GM12878 (cell line): ENCODE data around the gene ITGA5. TPM values are rescaled to one million over a fixed set of nuclear protein-coding genes. Genes with fewer than 3 reads are reported as not detected.

Source experiments
- ATAC-seq: fragments of 200-7000 bp; cut with Tn5 transposase; 3 replicates; pipeline ENCODE4 v1.9.1; 2020; ENCODE audit warnings: mild to moderate bottlenecking, moderate library complexity
- BruUV-seq: library from RNA; stranded (reverse); fragments of 400-500 nt; replicated peaks from 2 replicates; lab custom pipeline; 2021; lab: Mats Ljungman, UMichigan
- CTCF ChIA-PET: fragments of 300-600 bp; sonication (Branson Sonifier 250); formaldehyde crosslinking; extraction: SDS; loops from one replicate; lab custom pipeline; 2021; ENCODE audit warnings: inconsistent platforms; lab: Yijun Ruan, JAX
- POLR2A ChIA-PET: fragments of 350-600 bp; formaldehyde crosslinking; extraction: SDS; loops from one replicate; lab custom pipeline; 2021; ENCODE audit warnings: inconsistent platforms; lab: Charles Lee
- RAD21 ChIA-PET: fragments of 300-600 bp; sonication (Branson Sonifier 250); formaldehyde crosslinking; loops from one replicate; lab custom pipeline; 2023; ENCODE audit warnings: antibody characterized with exemption; ENCODE audit not compliant: unreplicated experiment; lab: Charles Lee
- SMC1A ChIA-PET: fragments of 300-600 bp; sonication (Branson Sonifier 250); formaldehyde crosslinking; loops from one replicate; lab custom pipeline; 2023; ENCODE audit not compliant: unreplicated experiment, uncharacterized antibody; lab: Charles Lee
- DNase-seq: peaks from one replicate; pipeline ENCODE4 v3.0.0-alpha.2; 2011; ENCODE audit warnings: low read depth, low spot score
- FAIRE-seq: peaks from 3 replicates; lab custom pipeline; 2011; peaks lifted over from hg19 to GRCh38; lab: Jason Lieb, UNC
- H2AFZ ChIP-seq: 2 replicates; pipeline ENCODE4 v1.6.0; 2011; ENCODE audit warnings: low read depth, low read length, control low read depth; ENCODE audit not compliant: control insufficient read depth
- H3K27ac ChIP-seq: 2 replicates; pipeline ENCODE4 v1.5.1; 2011; ENCODE audit warnings: control low read depth; ENCODE audit not compliant: control insufficient read depth, insufficient read depth
- H3K27me3 ChIP-seq, 2 experiments: replicated peaks in 1 of 2; 2 replicates each; pipeline versions ENCODE4 v1.6.0 to v1.6.1; 2011; ENCODE audit warnings: low read length in 1 of 2; ENCODE audit not compliant: control insufficient read depth in 2 of 2, insufficient read depth in 2 of 2
- H3K36me3 ChIP-seq, 2 experiments: 2 replicates each; pipeline ENCODE4 v1.5.1; 2011; ENCODE audit warnings: low read length in 1 of 2; ENCODE audit not compliant: control insufficient read depth in 2 of 2, insufficient read depth in 2 of 2
- H3K4me1 ChIP-seq: 2 replicates; pipeline ENCODE4 v1.6.1; 2011; ENCODE audit warnings: mild to moderate bottlenecking, low read length, moderate library complexity, mixed read lengths; ENCODE audit not compliant: control insufficient read depth, insufficient read depth
- H3K4me2 ChIP-seq: 2 replicates; pipeline ENCODE4 v1.6.0; 2011; ENCODE audit warnings: control low read depth; ENCODE audit not compliant: control insufficient read depth, insufficient read depth
- H3K4me3 ChIP-seq: fragments of 200-600 bp; sonication (generic); 2 replicates; pipeline ENCODE4 v1.5.1; 2016
- H3K79me2 ChIP-seq: 2 replicates; pipeline ENCODE4 v1.6.0; 2011; ENCODE audit warnings: low read length; ENCODE audit not compliant: control insufficient read depth, insufficient read depth
- H3K9ac ChIP-seq: 2 replicates; pipeline ENCODE4 v1.8.0; 2011; ENCODE audit warnings: low read length, control low read depth, mixed read lengths; ENCODE audit not compliant: control insufficient read depth, insufficient read depth
- H3K9me3 ChIP-seq: replicated peaks from 3 replicates; pipeline ENCODE4 v1.5.1; 2011; ENCODE audit warnings: mild to moderate bottlenecking, low read length; ENCODE audit not compliant: control insufficient read depth, insufficient read depth
- H4K20me1 ChIP-seq: 2 replicates; pipeline ENCODE4 v1.6.0; 2011; ENCODE audit not compliant: control insufficient read depth, insufficient read depth
- ATF7 ChIP-seq: fragments of 450-650 bp; IDR thresholded peaks from 2 replicates; pipeline ENCODE4 v1.6.1; 2016; ENCODE audit warnings: low read depth, mild to moderate bottlenecking
- CREB1 ChIP-seq: IDR thresholded peaks from 2 replicates; pipeline ENCODE4 v1.6.1; 2012; ENCODE audit warnings: low read depth, mild to moderate bottlenecking, inconsistent platforms
- EED ChIP-seq: sonication (generic); IDR thresholded peaks from 2 replicates; pipeline ENCODE4 v1.6.1; 2016; ENCODE audit warnings: antibody characterized with exemption, low read depth
- EZH2 ChIP-seq: IDR thresholded peaks from 2 replicates; pipeline ENCODE4 v1.6.1; 2012; ENCODE audit warnings: low read depth, mild to moderate bottlenecking, control low read depth, inconsistent platforms, low read length, borderline replicate concordance; ENCODE audit not compliant: control insufficient read depth
- JUNB ChIP-seq: IDR thresholded peaks from 2 replicates; pipeline ENCODE4 v1.6.1; 2016; ENCODE audit warnings: antibody characterized with exemption, mild to moderate bottlenecking
- NFIC ChIP-seq: IDR thresholded peaks from 2 replicates; pipeline ENCODE4 v1.6.1; 2012; ENCODE audit warnings: low read depth, mild to moderate bottlenecking, inconsistent platforms, low read length, moderate library complexity
- NFYB ChIP-seq: IDR thresholded peaks from 2 replicates; pipeline ENCODE4 v1.6.1; 2011; ENCODE audit warnings: low read depth, mild to moderate bottlenecking, low read length, improper control_type of control experiment, moderate library complexity; ENCODE audit not compliant: insufficient read depth
- RAD51 ChIP-seq: fragments of 450-650 bp; IDR thresholded peaks from 2 replicates; pipeline ENCODE4 v1.6.1; 2016; ENCODE audit warnings: moderate library complexity, mild to moderate bottlenecking, inconsistent platforms
- REST ChIP-seq: IDR thresholded peaks from 2 replicates; pipeline ENCODE4 v1.6.1; 2012; ENCODE audit warnings: mild to moderate bottlenecking, low read depth, low read length
- STAT1 ChIP-seq: fragments of 450-650 bp; conservative IDR thresholded peaks from 2 replicates; pipeline ENCODE4 v1.6.1; 2014; ENCODE audit warnings: antibody characterized with exemption, mild to moderate bottlenecking
- USF1 ChIP-seq: IDR thresholded peaks from 2 replicates; pipeline ENCODE4 v1.6.1; 2011; ENCODE audit warnings: borderline replicate concordance, low read depth, mild to moderate bottlenecking, moderate library complexity, mixed read lengths, low read length; ENCODE audit not compliant: insufficient read depth; ENCODE audit errors: extremely low read length
- ZSCAN29 ChIP-seq: fragments of 450-650 bp; IDR thresholded peaks from 2 replicates; pipeline ENCODE4 v1.6.1; 2017; ENCODE audit warnings: mild to moderate bottlenecking, moderate library complexity
- WGBS: methylation state at CpG from one replicate; pipeline ENCODE4 v1.1.6; 2016; ENCODE audit warnings: low lambda C conversion rate; ENCODE audit not compliant: insufficient replicate concordance, insufficient coverage; ENCODE audit errors: missing lambda C conversion rate; 5-methylcytosine and 5-hydroxymethylcytosine counted together
- in situ Hi-C: fragments of 300-500 bp; cut with MboI; formaldehyde crosslinking; loops from 9 replicates; pipeline ENCODE4 v1.14.3; 2018; ENCODE audit warnings: mixed read lengths
- intact Hi-C: fragments of 100-400 bp; cut with micrococcal nuclease; formaldehyde crosslinking; loops from one replicate; pipeline ENCODE4 v1.14.2; 2022; ENCODE audit not compliant: unreplicated experiment
- polyA plus RNA-seq, 11 experiments: library from polyadenylated mRNA; depleted of rRNA in 4 of 11; unstranded in 6 of 11; stranded (reverse) in 5 of 11; fragments of >200 nt; fragmentation: Nextera tagmentation in 4 of 11; fragmentation: Illumina TruSeq in 1 of 11; extraction: Ambion mirVana in 4 of 11; extraction: Trizol in 1 of 11; gene quantifications; 1 replicate in 1 of 11; 2 replicates in 10 of 11; pipeline versions ENCODE4 v1.2.1 to v1.2.3, GENCODE V29; 2011 to 2016; ENCODE audit warnings: inconsistent platforms in 2 of 11, missing spikeins in 2 of 11, low read depth in 1 of 11
- total RNA-seq, 4 experiments: library from RNA; depleted of rRNA in 3 of 4; stranded (reverse); fragments of >200 nt in 3 of 4; fragmentation: Illumina TruSeq in 1 of 4; extraction: Trizol in 1 of 4; gene quantifications; 2 replicates each; pipeline versions ENCODE4 v1.2.1 to v1.2.3, GENCODE V29; 2013 to 2021

Gene ITGA5
- total and polyA plus RNA-seq, 10 of the 15 experiments (the other 5 are each of a cell fraction or from before 2014, with no cell fraction given), result 0.15 to 22.5 (median 0.61) TPM

GRCh38 chr12:54412786-54413185 is 6.3 kb downstream of the ITGA5 start:
- H3K9me3 ChIP-seq, result no peaks in the 10 kb centered on the region
- H3K36me3 ChIP-seq, result no peaks in the 10 kb centered on the region
- peaks cover 16% of the 10 kb centered on the region for H3K4me1 ChIP-seq
- in situ Hi-C loops (no loop called here), intact Hi-C loops (no loop called here)
- no peak overlapping the region for H3K9ac ChIP-seq
- H2AFZ ChIP-seq, result peak overlapping the region; percentile 59
- no peak overlapping the region; the same call in 1 of the 2 replicates for H3K27ac ChIP-seq
- 59% methylated on average over 3 of the region's 3 CpGs for WGBS
- BruUV-seq, result no TSS peak
- peak; percentile 32 for ATAC-seq
- ChIA-PET CTCF (interaction anchor here (0.6 to 13.8 kb wide), 7 partner anchors 12 to 187 kb away, joined by 3 to 251 read pairs (median 4); no protein-coding TSS in a partner anchor), SMC1A (interaction anchor here (0.7 to 4.2 kb wide), 5 partner anchors 13 to 1092 kb away, joined by 3 to 41 read pairs (median 3); partner anchors contain the start of gene AAAS)
- no peaks in the 10 kb centered on the region for H3K79me2 ChIP-seq
- no peak for TF ChIP-seq USF1
- TF ChIP-seq NFYB, result 0 out of 2 replicates have a peak, but pooled peaks have one; percentile 14
- TF ChIP-seq, all 136 proteins: peak for 1
- no peaks in the 10 kb centered on the region for H4K20me1 ChIP-seq
- peak overlapping the region; percentile 85 for H3K4me2 ChIP-seq
- POLR2A ChIA-PET, result interaction anchor here (1.5 to 8.4 kb wide), 2 partner anchors 12 to 25 kb away, joined by 3 to 41 read pairs; no protein-coding TSS in a partner anchor
- FAIRE-seq, result no peak
- RAD21 ChIA-PET, result interaction anchor here (0.6 to 4.1 kb wide), 5 partner anchors 13 to 198 kb away, joined by 3 to 34 read pairs (median 5); partner anchors contain the start of genes NCKAP1L and ZNF385A
- peaks cover 0 to 3% of the 10 kb centered on the region in 2 experiments; a peak in 1 of 4 replicates for H3K27me3 ChIP-seq
- H3K4me3 ChIP-seq, result peak overlapping the region; percentile 52; the same call in 1 of the 2 replicates
- DNase-seq, result no peak

GRCh38 chr12:54412348-54412747 is 6.7 kb downstream of the ITGA5 start:
- RAD21 ChIA-PET, result interaction anchor here (1.7 to 4.1 kb wide), 3 partner anchors 12 to 85 kb away, joined by 5 to 34 read pairs (median 16); partner anchors contain the start of gene NCKAP1L
- no peak overlapping the region for H2AFZ ChIP-seq
- H3K4me2 ChIP-seq, result no peak overlapping the region
- no peak overlapping the region for H3K4me3 ChIP-seq
- H3K36me3 ChIP-seq, result no peaks in the 10 kb centered on the region
- H4K20me1 ChIP-seq, result no peaks in the 10 kb centered on the region
- CTCF ChIA-PET, result interaction anchor here (1.3 to 13.8 kb wide), 5 partner anchors 12 to 33 kb away, joined by 3 to 251 read pairs (median 4); no protein-coding TSS in a partner anchor
- BruUV-seq, result no TSS peak
- POLR2A ChIA-PET, result interaction anchor here (1.4 to 8.4 kb wide), 2 partner anchors 25 to 26 kb away, joined by 3 to 41 read pairs; no protein-coding TSS in a partner anchor
- H3K4me1 ChIP-seq, result peaks cover 16% of the 10 kb centered on the region
- WGBS, result 39% methylated on average over 4 of the region's 4 CpGs
- ATAC-seq (no peak), DNase-seq (no peak), FAIRE-seq (no peak)
- H3K79me2 ChIP-seq, result no peaks in the 10 kb centered on the region
- in situ Hi-C loops, result no loop called here
- no peak overlapping the region for H3K27ac ChIP-seq
- intact Hi-C loops, result no loop called here
- no peak overlapping the region for H3K9ac ChIP-seq
- no peaks in the 10 kb centered on the region; a peak in 1 of 4 replicates for H3K27me3 ChIP-seq
- no peaks in the 10 kb centered on the region for H3K9me3 ChIP-seq
- SMC1A ChIA-PET, result interaction anchor here (1.3 to 4.2 kb wide), 3 partner anchors 12 to 141 kb away, joined by 3 to 41 read pairs (median 31); no protein-coding TSS in a partner anchor
- no peak for TF ChIP-seq ZSCAN29
- no peak for TF ChIP-seq ATF7
- no peak for TF ChIP-seq NFIC
- TF ChIP-seq CREB1, result no peak
- TF ChIP-seq EED, result no peak
- TF ChIP-seq REST, result no peak
- TF ChIP-seq EZH2, result no peak
- no peak for TF ChIP-seq RAD51
- TF ChIP-seq JUNB, result no peak
- TF ChIP-seq STAT1, result no peak
